Gastrocnemius medialis (tissue), 4 donors: ENCODE data around the gene XIRP1. TPM values are rescaled to one million over a fixed set of nuclear protein-coding genes. Genes with fewer than 3 reads are reported as not detected.
A peak's percentile ranks its signal among the peaks of the same experiment; 100 is the strongest.

Experiments
- ATAC-seq, 2 donors: fragments of 150-250 bp; one replicate each; pipeline ENCODE4 v1.9.1; 2016
- DNase-seq, 2 donors: peaks; one replicate each; pipeline ENCODE4 v3.0.0-alpha.2; 2019
- H3K27ac ChIP-seq, 4 donors: fragments of 200-600 bp; sonication (generic); 1 replicate in 1 of 4; 2 replicates in 3 of 4; pipeline ENCODE4 v1.5.1; 2016 to 2018; ENCODE audit warnings: mild to moderate bottlenecking in 2 of 4, moderate library complexity in 1 of 4
- H3K27me3 ChIP-seq, 3 donors: fragments of 200-600 bp; sonication (generic) in 2 of 3; 1 replicate in 1 of 3; 2 replicates in 2 of 3; pipeline versions ENCODE4 v1.5.1 to v1.6.0; 2016 to 2019; ENCODE audit warnings: mild to moderate bottlenecking in 1 of 3, moderate library complexity in 1 of 3
- H3K36me3 ChIP-seq, 2 donors: fragments of 200-600 bp; sonication (generic) in 1 of 2; one replicate each; pipeline ENCODE4 v1.5.1; 2017 to 2018
- H3K4me1 ChIP-seq, 2 donors: fragments of 200-600 bp; sonication (generic) in 1 of 2; one replicate each; pipeline ENCODE4 v1.5.1; 2016 to 2017; ENCODE audit warnings: mild to moderate bottlenecking in 2 of 2
- H3K4me3 ChIP-seq, 4 donors: fragments of 200-600 bp; sonication (generic) in 3 of 4; 1 replicate in 1 of 4; 2 replicates in 3 of 4; pipeline ENCODE4 v1.5.1; 2016 to 2019; ENCODE audit warnings: mild to moderate bottlenecking in 2 of 4
- H3K9me3 ChIP-seq, 3 donors: fragments of 200-600 bp; sonication (generic) in 2 of 3; 1 replicate in 1 of 3; 2 replicates in 2 of 3; pipeline ENCODE4 v1.5.1; 2016 to 2019
- POLR2A ChIP-seq, 2 donors: fragments of 450-650 bp; IDR thresholded peaks; one replicate each; pipeline ENCODE4 v1.6.1; 2017; ENCODE audit warnings: antibody characterized with exemption in 2 of 2, mild to moderate bottlenecking in 2 of 2, moderate library complexity in 2 of 2
- in situ Hi-C, 4 donors: fragments of 200-750 bp; cut with MboI; loops; one replicate each; pipeline versions ENCODE4 v1.15.0 to v1.8.0; 2017; ENCODE audit warnings: low sequenced_read_pairs in 4 of 4
- intact Hi-C: fragments of 100-400 bp; cut with DNase I; formaldehyde crosslinking; loops from one replicate; pipeline ENCODE4 v1.15.1; 2023; ENCODE audit warnings: low total_unique reads
- total RNA-seq, 4 donors: library from RNA; depleted of rRNA; stranded (reverse); fragments of >200 nt; gene quantifications; one replicate each; pipeline versions ENCODE4 v1.1.0 to v1.2.3, GENCODE V29; 2016
- TF ChIP-seq, protein P1 (sequence below), 5 experiments: fragments of 450-650 bp in 3 of 5; fragments of 200-600 bp in 2 of 5; sonication (generic) in 2 of 5; IDR thresholded peaks in 4 of 5; conservative IDR thresholded peaks in 1 of 5; 1 replicate in 4 of 5; 2 replicates in 1 of 5; pipeline ENCODE4 v1.5.1; 2016 to 2019; ENCODE audit warnings: antibody characterized with exemption in 5 of 5, mild to moderate bottlenecking in 3 of 5, moderate library complexity in 3 of 5

XIRP1 gene
- total RNA-seq, 4 donors from 2014 or later = 52.4 to 329 (median 128) TPM

DNA sequence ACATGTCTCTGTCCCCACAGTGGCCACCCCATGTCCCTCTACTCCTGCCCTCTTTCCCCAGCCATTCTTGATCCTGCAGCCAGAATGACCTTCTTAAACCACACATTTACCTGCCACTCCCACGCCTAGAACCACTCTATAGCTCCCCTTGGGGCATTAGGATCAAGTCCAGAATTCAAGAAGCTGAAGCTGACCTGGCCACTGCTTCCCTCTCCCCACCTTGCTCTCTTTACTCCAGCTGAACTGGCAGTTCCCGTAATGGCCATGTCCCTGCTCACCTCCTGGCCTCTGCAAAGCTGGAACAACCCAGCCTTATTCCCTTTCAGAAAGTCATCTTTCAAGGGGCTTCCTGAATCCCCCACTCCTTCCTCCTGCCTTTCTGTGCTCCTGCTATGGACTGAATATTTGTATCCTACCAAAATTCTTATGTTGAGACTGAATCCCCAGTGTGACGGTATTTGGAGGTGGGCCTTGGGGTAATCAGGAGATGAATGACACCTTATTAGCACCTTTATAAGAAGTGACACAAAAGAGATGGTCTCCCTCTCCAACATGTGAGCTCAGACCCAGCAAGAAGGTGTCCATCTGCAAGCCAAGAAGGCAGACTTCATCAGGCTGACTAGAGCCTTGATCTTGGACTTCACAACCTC is 42.8 kb downstream of the XIRP1 start:
- H3K27ac ChIP-seq = peak overlapping the region; percentile 94 to 100 (median 98)
- no peaks in the 10 kb centered on the region for H3K27me3 ChIP-seq
- in situ Hi-C loops (no loop called here), intact Hi-C loops (no loop called here)
- peaks cover 65% of the 10 kb centered on the region in 2 donors for H3K4me1 ChIP-seq
- ATAC-seq (no peak), DNase-seq (no peak)
- no peak for TF ChIP-seq POLR2A (IDR thresholded peaks at IDR 0.05)
- TF ChIP-seq, protein P1, sequence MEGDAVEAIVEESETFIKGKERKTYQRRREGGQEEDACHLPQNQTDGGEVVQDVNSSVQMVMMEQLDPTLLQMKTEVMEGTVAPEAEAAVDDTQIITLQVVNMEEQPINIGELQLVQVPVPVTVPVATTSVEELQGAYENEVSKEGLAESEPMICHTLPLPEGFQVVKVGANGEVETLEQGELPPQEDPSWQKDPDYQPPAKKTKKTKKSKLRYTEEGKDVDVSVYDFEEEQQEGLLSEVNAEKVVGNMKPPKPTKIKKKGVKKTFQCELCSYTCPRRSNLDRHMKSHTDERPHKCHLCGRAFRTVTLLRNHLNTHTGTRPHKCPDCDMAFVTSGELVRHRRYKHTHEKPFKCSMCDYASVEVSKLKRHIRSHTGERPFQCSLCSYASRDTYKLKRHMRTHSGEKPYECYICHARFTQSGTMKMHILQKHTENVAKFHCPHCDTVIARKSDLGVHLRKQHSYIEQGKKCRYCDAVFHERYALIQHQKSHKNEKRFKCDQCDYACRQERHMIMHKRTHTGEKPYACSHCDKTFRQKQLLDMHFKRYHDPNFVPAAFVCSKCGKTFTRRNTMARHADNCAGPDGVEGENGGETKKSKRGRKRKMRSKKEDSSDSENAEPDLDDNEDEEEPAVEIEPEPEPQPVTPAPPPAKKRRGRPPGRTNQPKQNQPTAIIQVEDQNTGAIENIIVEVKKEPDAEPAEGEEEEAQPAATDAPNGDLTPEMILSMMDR (IDR thresholded peaks at IDR 0.05 in 4 of 5, conservative IDR thresholded peaks at IDR 0.05 in 1 of 5) = no peak
- no peaks in the 10 kb centered on the region for H3K9me3 ChIP-seq
- peaks cover 0 to 19% of the 10 kb centered on the region in 2 donors for H3K36me3 ChIP-seq
- peak overlapping the region; percentile 69 to 93 (median 78) for H3K4me3 ChIP-seq

DNA sequence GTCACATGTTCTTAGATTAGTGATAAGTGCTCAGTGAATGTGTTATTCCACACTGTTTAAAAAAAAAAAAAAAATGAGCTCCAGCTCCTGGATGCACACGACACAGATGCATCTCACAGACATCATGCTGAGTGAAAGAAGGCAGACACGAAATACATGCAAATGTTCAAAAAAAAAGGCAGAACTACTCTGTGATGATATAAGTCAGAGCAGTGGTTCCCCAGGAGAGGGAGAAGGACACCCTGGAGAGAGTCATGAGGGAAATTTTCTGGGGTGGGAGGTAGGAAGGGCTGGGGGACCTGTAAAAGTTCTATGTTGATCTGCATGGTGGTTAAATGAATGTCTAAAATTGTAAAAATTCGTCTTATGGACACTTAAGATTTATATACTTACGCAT is 43.3 kb downstream of the XIRP1 start:
- DNase-seq (no peak), ATAC-seq (no peak)
- peaks cover 65% of the 10 kb centered on the region in 2 donors for H3K4me1 ChIP-seq
- H3K36me3 ChIP-seq = peaks cover 0 to 24% of the 10 kb centered on the region in 2 donors
- H3K27me3 ChIP-seq = no peaks in the 10 kb centered on the region
- in situ Hi-C loops = no loop called here
- H3K9me3 ChIP-seq = no peaks in the 10 kb centered on the region
- intact Hi-C loops = no loop called here
- peak overlapping the region; percentile 15 to 93 (median 78) for H3K4me3 ChIP-seq
- TF ChIP-seq, protein P1 (IDR thresholded peaks at IDR 0.05 in 4 of 5, conservative IDR thresholded peaks at IDR 0.05 in 1 of 5) = no peak
- no peak for TF ChIP-seq POLR2A (IDR thresholded peaks at IDR 0.05)
- H3K27ac ChIP-seq = peak overlapping the region; percentile 94 to 100 (median 98)

DNA sequence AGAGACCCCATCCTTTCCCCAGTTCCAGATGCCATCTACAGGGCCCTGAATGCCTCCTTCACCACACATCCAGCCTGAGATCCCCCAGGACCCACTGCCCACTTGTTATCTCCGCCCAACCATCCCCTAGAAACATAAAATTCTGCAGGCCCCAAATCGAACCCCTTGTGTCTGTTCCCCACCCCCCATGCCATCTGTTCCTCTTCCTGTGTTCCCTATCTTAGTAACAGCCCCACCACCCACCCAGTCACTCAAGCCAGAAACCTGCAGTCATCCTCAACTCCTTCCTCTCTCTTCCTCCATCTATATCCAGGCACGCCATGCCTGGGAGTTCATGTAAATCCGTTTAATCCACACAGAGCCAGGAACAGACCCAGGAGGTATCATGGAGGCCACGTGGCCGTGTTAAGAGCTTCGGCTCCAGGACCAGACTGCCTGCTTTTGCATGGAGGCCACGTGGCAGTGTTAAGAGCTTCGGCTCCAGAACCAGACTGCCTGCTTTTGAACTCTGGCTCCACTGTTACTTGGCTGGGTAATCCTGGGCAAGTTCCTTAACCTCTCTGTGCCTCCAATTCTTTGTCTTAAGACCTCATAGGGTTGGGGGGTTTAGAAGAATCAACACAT is 43.8 kb downstream of the XIRP1 start:
- TF ChIP-seq, protein P1 (IDR thresholded peaks at IDR 0.05 in 4 of 5, conservative IDR thresholded peaks at IDR 0.05 in 1 of 5) = no peak
- no peak for TF ChIP-seq POLR2A (IDR thresholded peaks at IDR 0.05)
- no peaks in the 10 kb centered on the region for H3K9me3 ChIP-seq
- H3K27ac ChIP-seq = peak overlapping the region; percentile 94 to 100 (median 98)
- DNase-seq = no peak
- intact Hi-C loops (no loop called here), in situ Hi-C loops (no loop called here)
- H3K4me3 ChIP-seq = peak overlapping the region; percentile 25 to 93 (median 57)
- H3K4me1 ChIP-seq = peaks cover 65 to 70% of the 10 kb centered on the region in 2 donors
- H3K36me3 ChIP-seq = peaks cover 0 to 30% of the 10 kb centered on the region in 2 donors
- ATAC-seq = no peak
- H3K27me3 ChIP-seq = no peaks in the 10 kb centered on the region

DNA sequence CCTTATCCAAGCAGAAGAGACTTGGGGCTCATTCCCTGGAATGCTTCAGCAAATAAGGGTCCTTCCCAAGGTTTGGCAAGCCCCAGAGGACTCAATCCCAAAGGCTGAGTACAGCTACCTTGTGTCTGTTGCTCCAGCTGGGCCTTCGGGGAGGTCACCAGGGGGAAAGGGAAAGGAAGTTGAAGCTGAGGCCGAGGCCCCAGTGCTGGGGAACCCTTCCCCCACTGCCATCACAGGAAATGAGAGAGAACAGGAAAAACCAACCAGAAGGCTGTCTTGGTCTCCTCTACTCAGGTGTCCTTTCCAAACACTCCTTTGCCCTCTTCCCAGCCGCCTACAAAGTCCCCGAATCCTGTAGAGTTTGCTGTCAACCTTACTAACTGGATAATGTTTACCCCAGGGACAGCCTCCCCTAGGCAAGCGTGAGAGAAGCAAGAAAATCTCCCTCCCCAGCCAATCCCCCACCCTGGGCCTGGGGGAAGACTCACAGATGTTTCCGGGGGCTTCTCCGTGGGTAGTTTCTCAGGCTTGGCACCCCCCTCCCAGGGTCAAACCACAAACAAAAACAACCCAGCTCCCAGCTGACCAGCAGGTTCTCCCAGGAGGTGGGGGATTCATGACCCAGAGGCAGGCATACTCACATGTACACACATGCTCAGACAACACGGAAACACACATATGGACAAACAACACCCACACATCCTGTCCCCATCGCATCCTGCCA is 44.5 kb downstream of the XIRP1 start:
- H3K4me1 ChIP-seq = peaks cover 70 to 77% of the 10 kb centered on the region in 2 donors
- no peaks in the 10 kb centered on the region for H3K9me3 ChIP-seq
- DNase-seq (no peak), ATAC-seq (no peak)
- peak overlapping the region; percentile 94 to 100 (median 98) for H3K27ac ChIP-seq
- TF ChIP-seq POLR2A (IDR thresholded peaks at IDR 0.05) = no peak
- TF ChIP-seq, protein P1 (IDR thresholded peaks at IDR 0.05 in 4 of 5, conservative IDR thresholded peaks at IDR 0.05 in 1 of 5) = no peak
- in situ Hi-C loops = no loop called here
- H3K4me3 ChIP-seq = peak overlapping the region; percentile 25 to 93 (median 57)
- no peaks in the 10 kb centered on the region for H3K27me3 ChIP-seq
- peaks cover 0 to 36% of the 10 kb centered on the region in 2 donors for H3K36me3 ChIP-seq
- intact Hi-C loops = no loop called here
